Measurements from ENCODE around the gene PCDHGA1. TPM values are rescaled to one million over a fixed set of nuclear protein-coding genes. Genes with fewer than 3 reads are reported as not detected.

The PCDHGA1 gene
- total and polyA plus RNA-seq, 2 of the 4 experiments (the other 2 are of a cell fraction): 0.90 to 0.92 TPM

DNA sequence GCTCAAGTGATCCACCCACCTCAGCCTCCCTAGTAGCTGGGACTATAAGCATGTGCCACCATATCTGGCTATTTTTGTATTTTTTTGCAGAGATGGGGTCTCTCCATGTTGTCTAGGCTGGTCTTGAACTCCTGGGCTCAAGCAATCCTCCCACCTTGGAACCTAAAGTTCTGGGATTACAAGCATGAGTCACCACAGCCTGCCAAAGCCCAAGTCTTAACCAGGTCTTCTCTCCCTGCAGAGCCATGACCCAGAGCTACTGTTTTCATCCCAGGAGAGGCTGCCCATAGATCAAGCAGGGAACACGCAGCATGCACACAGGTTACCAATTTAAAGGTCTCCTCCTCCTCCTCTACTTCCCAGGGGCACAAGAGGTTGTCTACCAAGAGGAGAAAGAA is 188.3 kb downstream of the PCDHGA1 start:
- H3K36me3 ChIP-seq (ENCODE audit: control insufficient read depth, insufficient read depth, low read length): peaks cover 5% of the 10 kb centered on the region
- H3K56ac ChIP-seq (ENCODE audit: extremely low read depth, insufficient read depth, low read length): no peak overlapping the region
- no peaks in the 10 kb centered on the region for H3K9me3 ChIP-seq (ENCODE audit: control insufficient read depth, insufficient read depth, low read length)
- no peak overlapping the region for H3K9ac ChIP-seq (ENCODE audit: low read depth, low read length)
- TF ChIP-seq RAD21 (IDR thresholded peaks at IDR 0.05; ENCODE audit: low read length) (no peak), CTCF (conservative IDR thresholded peaks at IDR 0.05; ENCODE audit: low read depth, low read length) (no peak), RCOR1 (IDR thresholded peaks at IDR 0.05; ENCODE audit: insufficient replicate concordance, low read length) (no peak), USF2 (IDR thresholded peaks at IDR 0.05; ENCODE audit: low read depth, low read length) (no peak), SMC3 (IDR thresholded peaks at IDR 0.05; ENCODE audit: low read depth, low read length) (no peak), MAFK (IDR thresholded peaks at IDR 0.05; ENCODE audit: low read depth, low read length) (no peak), NFE2L2 (IDR thresholded peaks at IDR 0.05; ENCODE audit: low read depth, low read length) (no peak), BHLHE40 (IDR thresholded peaks at IDR 0.05; ENCODE audit: low read depth, low read length) (no peak), MXI1 (IDR thresholded peaks at IDR 0.05; ENCODE audit: borderline replicate concordance, low read depth, low read length) (no peak), ELK1 (IDR thresholded peaks at IDR 0.05; ENCODE audit: borderline replicate concordance, low read depth, low read length) (no peak), FOS (IDR thresholded peaks at IDR 0.05; ENCODE audit: low read depth, low read length) (no peak), POLR2A (IDR thresholded peaks at IDR 0.05; ENCODE audit: low read depth, low read length) (no peak), RFX5 (IDR thresholded peaks at IDR 0.05; ENCODE audit: low read depth, low read length) (no peak), CHD1 (IDR thresholded peaks at IDR 0.05; ENCODE audit: low read depth, low read length) (no peak), CEBPB (IDR thresholded peaks at IDR 0.05; ENCODE audit: low read depth, low read length) (no peak), MAZ (IDR thresholded peaks at IDR 0.05; ENCODE audit: borderline replicate concordance, low read depth, low read length) (no peak)
- peak overlapping the region; percentile 56; the same call in 2 of the 3 replicates for H2BK15ac ChIP-seq (ENCODE audit: low read depth, low read length)
- peak overlapping the region; percentile 6 for H2BK5ac ChIP-seq (ENCODE audit: low read depth, low read length, poor library complexity, severe bottlenecking)
- in situ Hi-C loops (cut with MboI; ENCODE audit: low sequenced_read_pairs) (no loop called here), dilution Hi-C loops (cut with HindIII; ENCODE audit: low sequenced_read_pairs, unreplicated experiment) (no loop called here), intact Hi-C loops (cut with micrococcal nuclease) (no loop called here)
- POLR2A ChIA-PET (ENCODE audit: unreplicated experiment): no interaction called here
- H3K27ac ChIP-seq (ENCODE audit: insufficient read depth, low read length): peak overlapping the region; percentile 77; the same call in 1 of the 2 replicates
- peak overlapping the region; percentile 10; the same call in 1 of the 2 replicates for H3K23ac ChIP-seq (ENCODE audit: low read depth, low read length)
- H2BK120ac ChIP-seq (ENCODE audit: low read depth, low read length): peak overlapping the region; percentile 67
- H3K4me2 ChIP-seq (ENCODE audit: low read depth, low read length): no peak overlapping the region
- H4K91ac ChIP-seq (ENCODE audit: insufficient read depth, low read depth, low read length): peak overlapping the region; percentile 6; the same call in 1 of the 2 replicates
- no TSS peak for BruUV-seq (replicated peaks)
- H3K27me3 ChIP-seq (ENCODE audit: control insufficient read depth, insufficient read depth, low read length): no peaks in the 10 kb centered on the region
- CTCF ChIA-PET: interaction anchor here (0.6 to 1.4 kb wide), 2 partner anchors 37 to 39 kb away, joined by 3 to 7 read pairs; no protein-coding TSS in a partner anchor
- H2AK5ac ChIP-seq (ENCODE audit: low read depth, low read length): peak overlapping the region; percentile 79
- no CpG with 5 or more reads among the region's 1 CpG for WGBS, 2 experiments (ENCODE audit: extremely low coverage in 2 of 2, insufficient read length in 1 of 2)
- peaks cover 6 to 51% of the 10 kb centered on the region in 2 experiments; a peak in 3 of 4 replicates for H3K79me1 ChIP-seq (ENCODE audit: low read depth in 1 of 2, low read length in 2 of 2)
- no peaks in the 10 kb centered on the region for H4K20me1 ChIP-seq (ENCODE audit: insufficient read depth, low read length)
- H3K14ac ChIP-seq (replicated peaks; ENCODE audit: low read depth, low read length): peak overlapping the region; percentile 23; the same call in 1 of the 2 replicates
- ATAC-seq (ENCODE audit: low read depth) (no peak), DNase-seq (no peak)
- no peak overlapping the region for H2AK9ac ChIP-seq (replicated peaks; ENCODE audit: low read depth, low read length, poor library complexity)
- peaks cover 52% of the 10 kb centered on the region for H3K4me1 ChIP-seq (ENCODE audit: control insufficient read depth, insufficient read depth, low read length)
- H3K18ac ChIP-seq (ENCODE audit: low read depth, low read length): peak overlapping the region; percentile 34; the same call in 1 of the 2 replicates
- peak overlapping the region in 1 of 2 experiments; percentile 49; a peak in 1 of 4 replicates for H4K8ac ChIP-seq (ENCODE audit: low read depth in 2 of 2, low read length in 2 of 2)
- no peak overlapping the region for H3K4me3 ChIP-seq (ENCODE audit: insufficient read depth, low read depth, low read length)
- H3K9me1 ChIP-seq (ENCODE audit: insufficient read depth, low read length): peaks cover 36% of the 10 kb centered on the region
- H2BK20ac ChIP-seq (ENCODE audit: low read depth, low read length): peak overlapping the region; percentile 47; the same call in 1 of the 2 replicates
- H3K4ac ChIP-seq (ENCODE audit: low read depth, low read length): peak overlapping the region; percentile 74
- peak overlapping the region; percentile 40; the same call in 1 of the 2 replicates for H4K5ac ChIP-seq (ENCODE audit: low read depth, low read length)
- H2AFZ ChIP-seq (replicated peaks; ENCODE audit: low read length, poor library complexity): no peak overlapping the region
